Kidney epithelial cell (primary cell): ENCODE measurements around the gene ITGB1. TPM values are rescaled to one million over a fixed set of nuclear protein-coding genes. Genes with fewer than 3 reads are reported as not detected.

Source experiments
- DNase-seq: peaks from one replicate; pipeline ENCODE4 v3.0.0-alpha.2; 2010; ENCODE audit warnings: low read depth
- H3K27me3 ChIP-seq: 2 replicates; pipeline ENCODE4 v1.6.0; 2011; ENCODE audit warnings: low read length; ENCODE audit not compliant: control insufficient read depth, insufficient read depth
- H3K36me3 ChIP-seq: 2 replicates; pipeline ENCODE4 v1.5.1; 2011; ENCODE audit warnings: low read length; ENCODE audit not compliant: control insufficient read depth, insufficient read depth
- H3K4me3 ChIP-seq: 2 replicates; pipeline ENCODE4 v1.5.1; 2011; ENCODE audit warnings: low read depth, mild to moderate bottlenecking, control low read depth, low read length
- CTCF ChIP-seq: IDR thresholded peaks from 2 replicates; pipeline ENCODE4 v1.5.1; 2011; ENCODE audit warnings: mild to moderate bottlenecking, moderate library complexity, low read length, control low read depth, inconsistent platforms; ENCODE audit not compliant: insufficient read depth, poor library complexity, severe bottlenecking
- total RNA-seq: library from RNA; depleted of rRNA; stranded (reverse); fragments of >200 nt; gene quantifications from 2 replicates; pipeline ENCODE4 v1.2.3, GENCODE V29; 2015

The ITGB1 gene
- total RNA-seq, 1 donor from 2014 or later = 2,227 TPM

DNA sequence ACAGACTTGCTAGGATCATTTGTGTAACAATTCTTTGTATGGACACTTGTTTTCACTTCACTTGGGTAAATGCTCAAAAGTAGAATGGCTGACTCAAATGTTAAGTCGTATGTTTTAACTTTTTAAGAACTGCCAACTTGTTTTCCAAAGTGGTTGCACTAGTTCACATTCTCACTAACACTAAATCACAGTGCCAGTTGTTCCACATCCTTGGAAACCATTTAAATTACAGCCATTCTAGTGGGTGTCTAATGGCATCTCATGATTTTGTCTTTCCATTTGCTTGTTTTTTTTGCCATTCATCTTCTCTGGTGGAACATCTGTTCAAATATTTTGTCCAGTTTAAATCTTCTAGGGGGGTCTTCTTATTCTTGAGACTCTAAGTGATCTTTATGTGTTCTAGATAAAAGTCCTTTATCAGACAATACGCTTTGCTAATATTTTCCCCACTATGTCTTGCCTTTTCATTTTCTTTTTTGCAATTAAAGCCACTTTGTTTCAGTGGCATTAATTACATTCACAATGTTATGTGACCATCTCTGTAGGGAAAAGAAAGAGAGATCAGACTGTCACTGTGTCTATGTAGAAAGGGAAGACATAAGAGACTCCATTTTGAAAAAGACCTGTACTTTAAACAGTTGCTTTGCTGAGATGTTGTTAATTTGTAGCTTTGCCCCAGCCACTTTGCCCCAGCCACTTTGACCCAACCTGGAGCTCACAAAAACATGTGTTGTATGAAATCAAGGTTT is 63.9 kb downstream of the ITGB1 start:
- DNase-seq = no peak
- Histone ChIP-seq H3K4me3 (no peak overlapping the region), H3K27me3 (no peaks in the 10 kb centered on the region), H3K36me3 (no peaks in the 10 kb centered on the region)
- no peak for TF ChIP-seq CTCF

- no peak for DNase-seq
- Histone ChIP-seq H3K4me3 (no peak overlapping the region), H3K36me3 (no peaks in the 10 kb centered on the region), H3K27me3 (no peaks in the 10 kb centered on the region)
- peak; percentile 6 for TF ChIP-seq CTCF
Observed at GRCh38 chr10:32893434-32893833, 64.6 kb downstream of the ITGB1 start.

DNA sequence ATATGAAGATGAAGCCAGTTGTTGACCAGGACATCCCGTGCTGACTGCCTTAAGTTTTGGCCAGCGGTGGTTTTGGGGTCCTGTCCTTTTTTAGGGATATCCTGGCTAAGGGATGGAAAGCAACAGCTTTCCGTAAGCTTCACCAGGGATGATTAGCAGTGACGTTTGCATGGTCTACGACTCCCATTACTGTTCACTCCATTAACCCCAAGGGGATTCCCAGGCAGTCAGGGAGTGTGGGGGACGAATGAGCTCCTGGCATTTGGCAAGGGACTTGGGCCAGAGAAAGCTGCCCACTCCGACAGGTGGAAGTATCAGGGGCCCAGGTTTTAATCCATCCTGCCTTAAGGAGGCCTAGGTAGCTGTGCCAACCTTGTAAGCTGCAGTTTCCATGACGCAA is 66.8 kb downstream of the ITGB1 start:
- no peak for TF ChIP-seq CTCF
- DNase-seq = peak; percentile 5
- Histone ChIP-seq H3K4me3 (no peak overlapping the region), H3K36me3 (no peaks in the 10 kb centered on the region), H3K27me3 (no peaks in the 10 kb centered on the region)

GRCh38 chr10:32890444-32890843 is 67.6 kb downstream of the ITGB1 start:
- H3K4me3 ChIP-seq = no peak overlapping the region
- H3K36me3 ChIP-seq = no peaks in the 10 kb centered on the region
- H3K27me3 ChIP-seq = no peaks in the 10 kb centered on the region
- no peak for TF ChIP-seq CTCF
- no peak for DNase-seq

DNA sequence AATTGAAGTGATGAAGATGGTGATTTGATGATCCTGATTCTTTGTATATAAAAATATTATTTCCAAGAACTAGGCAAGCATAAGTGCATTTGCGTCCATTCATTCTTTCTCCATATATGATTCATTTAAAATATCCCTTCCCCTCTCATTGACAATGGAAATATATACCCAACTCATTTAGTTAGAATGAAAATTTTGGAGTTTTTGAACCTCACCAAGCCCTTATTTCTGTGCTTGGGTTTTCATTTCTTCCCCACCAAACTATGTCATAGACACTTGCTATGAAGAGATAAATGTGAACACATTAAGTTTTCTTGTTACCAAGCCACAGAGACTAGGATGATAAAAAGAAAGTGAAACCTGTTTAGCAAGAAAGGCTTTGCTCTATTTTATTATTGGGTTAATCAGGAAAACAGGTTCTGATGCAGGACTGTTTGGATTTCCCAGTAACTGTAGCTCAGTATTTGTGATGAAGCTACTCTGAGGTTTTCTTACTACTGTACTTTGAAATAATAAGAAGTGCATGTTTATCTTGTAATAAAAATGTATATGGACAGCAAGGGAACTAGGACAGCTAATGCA is 68.3 kb downstream of the ITGB1 start:
- no peaks in the 10 kb centered on the region for H3K36me3 ChIP-seq
- H3K4me3 ChIP-seq = no peak overlapping the region
- no peaks in the 10 kb centered on the region for H3K27me3 ChIP-seq
- no peak for TF ChIP-seq CTCF
- no peak for DNase-seq
